Activated naive CD4-positive, alpha-beta T cell treated with Interleukin-2 at 50 U/mL for 16 hours (primary cell): ENCODE measurements around the gene EIF4A3.
"Not testable (repeated sequence)": the region's sequence is repeated elsewhere in the genome, so short reads cannot be mapped to it uniquely, and the experiment has no call there.

Source experiments
- DNase-seq: peaks from one replicate; pipeline ENCODE4 v3.0.0-alpha.2; 2020

The EIF4A3 gene

DNA sequence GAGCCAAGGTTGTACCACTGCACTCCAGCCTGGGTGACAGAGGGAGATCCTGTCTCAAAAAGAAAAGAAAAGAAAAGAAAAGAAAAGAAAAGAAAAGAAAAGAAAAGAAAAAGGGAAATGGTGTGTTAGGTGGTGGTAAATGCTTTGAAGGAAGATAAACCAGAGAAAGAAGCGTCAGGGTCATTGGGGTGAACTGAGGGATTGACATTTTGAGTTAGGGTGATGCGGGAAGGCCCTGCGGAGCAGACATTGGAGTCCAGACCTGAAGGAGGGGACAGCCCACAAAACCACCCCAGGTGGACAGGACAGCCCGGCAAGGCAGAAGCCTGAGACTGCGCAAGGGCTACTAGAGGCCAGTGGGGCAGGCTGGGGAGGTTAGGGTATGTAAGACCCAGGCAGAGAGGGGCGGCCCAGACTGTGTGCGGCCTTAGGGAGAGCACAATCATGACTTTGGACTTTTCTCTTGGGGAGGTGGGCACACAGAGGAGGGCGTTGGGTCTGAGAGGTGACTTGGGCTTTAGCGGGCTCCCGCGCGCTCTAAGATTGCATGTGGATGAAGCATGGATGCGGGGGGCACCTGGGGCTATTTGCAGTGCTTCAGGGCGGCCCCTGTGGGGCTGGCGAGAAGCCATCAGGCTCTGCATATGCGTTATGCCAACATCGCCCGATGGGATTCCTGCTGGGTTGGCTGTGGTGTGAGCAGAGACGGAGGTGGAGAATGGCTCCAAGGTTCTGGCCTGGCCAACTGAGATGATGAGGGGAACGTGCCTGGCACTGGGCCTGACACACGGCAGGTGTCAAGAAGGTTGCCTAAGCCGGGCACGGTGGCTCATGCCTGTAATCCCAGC is 48.9 kb downstream of the EIF4A3 start:
- DNase-seq: no peak

DNA sequence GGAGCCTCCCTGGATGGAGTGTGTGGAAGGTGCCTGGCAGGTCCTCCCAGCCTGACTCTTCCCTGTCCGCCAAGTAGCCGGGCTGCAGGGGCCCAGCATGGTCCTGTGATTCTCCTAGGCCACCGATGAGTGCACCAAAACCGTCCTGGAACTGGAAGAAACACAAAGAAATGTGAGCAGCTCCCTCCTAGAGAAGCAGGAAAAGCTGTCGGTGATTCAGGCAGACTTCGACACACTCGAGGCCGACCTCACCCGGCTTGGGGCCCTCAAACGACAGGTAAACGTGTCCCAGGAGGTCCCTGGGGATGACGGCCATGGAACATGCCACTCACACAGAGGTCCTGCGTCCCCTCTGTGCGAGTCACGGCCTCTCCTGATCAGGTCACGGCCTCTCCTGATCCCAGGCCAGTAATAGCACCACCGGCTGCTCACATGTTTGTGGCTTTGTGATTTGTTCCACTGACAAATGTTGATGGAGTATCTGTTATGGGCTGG is 49.8 kb downstream of the EIF4A3 start:
- no peak for DNase-seq

DNA sequence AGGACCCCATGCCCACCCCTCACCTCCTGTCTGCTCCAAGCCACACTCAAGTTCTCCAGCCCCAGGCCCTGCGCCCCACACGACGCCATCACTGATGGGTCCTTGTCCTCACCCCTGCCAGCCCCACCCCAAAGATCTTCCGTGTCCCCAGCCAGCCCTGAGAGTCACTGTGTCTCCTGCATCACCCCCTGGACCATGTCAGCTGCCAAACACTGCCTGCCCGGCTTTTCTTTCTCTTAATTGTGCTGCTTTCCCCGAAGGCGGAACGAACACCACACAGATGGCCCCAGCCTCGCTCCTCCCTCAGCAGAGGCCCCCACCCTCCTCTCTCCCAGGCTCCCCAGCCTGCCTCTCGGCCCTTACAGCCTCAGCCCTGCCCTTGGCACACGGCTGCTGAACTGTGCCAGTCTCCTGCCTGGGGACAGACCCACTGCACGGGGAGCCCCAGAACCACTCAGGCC is 50.3 kb downstream of the EIF4A3 start:
- no peak for DNase-seq

DNA sequence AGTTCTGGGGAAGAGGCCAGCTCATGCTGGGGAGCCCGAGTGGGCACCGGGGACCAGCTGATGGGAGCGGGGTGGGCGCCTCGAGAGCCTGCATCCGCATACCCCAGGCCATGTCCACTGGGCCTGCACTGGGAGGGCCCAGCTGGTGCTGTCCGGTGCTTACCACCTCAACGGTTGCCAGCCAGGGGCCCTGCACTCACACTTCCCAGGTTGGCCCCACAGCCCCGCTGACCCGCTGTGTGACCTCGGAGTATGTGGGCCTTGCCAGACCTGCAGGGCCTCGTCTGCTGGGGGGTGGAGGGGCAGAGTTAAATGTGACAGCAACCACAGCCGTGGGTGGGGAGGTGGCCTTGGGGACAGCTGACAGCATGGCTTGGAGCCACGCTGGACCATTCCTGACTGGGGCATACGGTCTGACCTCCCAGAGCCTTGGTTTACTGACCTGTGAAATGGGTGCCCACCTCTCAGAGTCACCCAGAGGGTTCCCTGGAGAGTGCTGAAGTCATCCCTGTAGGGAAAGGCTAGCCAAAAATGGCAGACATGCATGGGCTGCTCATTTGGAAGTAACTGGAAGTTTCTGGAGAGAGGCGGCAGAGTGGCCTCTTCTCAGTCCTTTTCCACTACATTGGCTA is 51.0 kb downstream of the EIF4A3 start:
- DNase-seq: no peak

DNA sequence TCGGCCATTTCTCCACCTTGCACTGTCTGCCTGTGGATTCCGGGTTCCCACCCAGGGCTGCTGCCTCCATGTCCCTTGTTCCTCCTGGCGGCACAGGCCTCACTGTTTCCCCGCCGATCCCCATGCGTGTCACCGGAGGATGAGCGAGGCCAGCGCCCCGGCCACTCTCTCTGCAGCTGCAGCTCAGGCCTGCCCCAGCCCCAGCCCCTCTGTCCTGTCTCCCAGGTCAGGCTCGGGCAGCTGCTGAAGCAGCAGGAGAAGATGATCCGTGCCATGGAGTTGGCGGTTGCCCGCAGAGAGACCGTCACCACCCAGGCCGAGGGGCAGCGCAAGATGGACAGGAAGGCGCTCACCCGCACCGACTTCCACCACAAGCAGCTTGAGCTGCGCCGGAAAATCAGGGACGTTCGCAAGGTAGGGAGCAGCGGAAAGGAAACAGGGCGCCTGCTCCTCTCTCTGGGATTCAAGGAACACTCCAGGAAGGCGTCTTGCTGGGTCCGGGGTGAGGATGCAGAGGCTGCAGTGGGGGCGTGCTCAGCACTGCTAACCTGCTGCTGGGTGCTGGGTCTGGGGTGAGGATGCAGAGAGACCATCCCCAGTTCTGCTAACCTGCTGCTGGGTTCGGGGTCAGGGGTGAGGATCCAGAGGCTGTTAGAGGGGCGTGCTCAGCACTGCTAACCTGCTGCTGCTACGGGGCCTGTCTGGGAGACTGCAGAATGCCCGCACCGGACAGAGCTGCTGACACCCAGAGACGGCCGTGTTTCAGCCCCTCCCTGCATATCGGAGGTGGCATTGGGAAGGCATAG is 51.7 kb downstream of the EIF4A3 start:
- DNase-seq: no peak

DNA sequence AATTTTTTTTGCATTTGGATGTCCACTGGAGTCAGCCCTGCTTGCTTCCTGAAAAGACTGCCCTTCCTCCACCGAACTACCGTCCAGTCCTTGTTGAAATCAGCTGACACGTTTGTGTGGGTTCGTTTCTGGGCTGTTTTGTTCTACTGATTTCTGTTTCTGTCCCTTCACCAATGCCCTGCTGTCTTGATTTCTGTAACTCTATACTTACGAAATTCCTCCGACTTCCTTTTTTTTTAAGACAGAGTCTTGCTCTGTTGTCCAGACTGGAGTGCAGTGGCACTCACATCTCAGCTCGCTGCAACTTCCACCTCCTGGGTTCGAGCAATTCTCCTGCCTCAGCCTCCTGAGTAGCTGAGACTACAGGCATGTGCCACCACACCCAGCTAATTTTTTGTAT is 54.0 kb downstream of the EIF4A3 start:
- DNase-seq: no peak

DNA sequence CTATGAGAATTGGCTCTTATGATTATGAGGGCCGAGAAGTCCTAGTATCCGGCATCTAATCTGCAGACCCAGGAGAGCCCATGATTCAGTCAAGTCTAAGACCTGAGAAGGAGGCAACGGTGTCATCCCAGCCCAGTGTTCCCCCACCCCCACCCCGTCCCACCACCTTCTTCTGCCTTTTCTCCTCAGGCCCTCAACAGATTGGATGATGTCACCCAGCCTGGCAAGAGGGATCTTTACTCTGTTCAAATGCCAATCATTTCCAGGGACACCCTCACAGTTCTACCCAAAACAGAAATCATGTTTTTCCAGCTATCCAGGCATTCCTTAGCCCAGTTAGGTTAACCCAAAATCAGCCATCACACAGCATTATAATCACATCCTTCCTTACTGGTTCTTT is 55.6 kb downstream of the EIF4A3 start:
- no peak for DNase-seq

DNA sequence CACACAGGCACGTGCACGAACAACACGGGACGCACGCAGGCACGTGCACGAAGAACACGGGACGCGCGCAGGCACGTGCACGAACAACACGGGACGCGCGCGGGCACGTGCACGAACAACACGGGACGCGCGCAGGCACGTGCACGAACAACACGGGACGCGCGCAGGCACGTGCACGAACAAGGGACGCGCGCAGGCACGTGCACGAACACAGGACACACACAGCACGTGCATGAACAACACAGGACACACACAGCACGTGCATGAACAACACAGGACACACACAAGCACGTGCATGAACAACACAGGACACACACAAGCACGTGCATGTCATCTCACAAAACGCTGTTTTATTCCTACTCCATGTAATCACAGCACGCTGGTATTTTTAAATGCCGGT is 56.8 kb downstream of the EIF4A3 start:
- not testable (repeated sequence) for DNase-seq

DNA sequence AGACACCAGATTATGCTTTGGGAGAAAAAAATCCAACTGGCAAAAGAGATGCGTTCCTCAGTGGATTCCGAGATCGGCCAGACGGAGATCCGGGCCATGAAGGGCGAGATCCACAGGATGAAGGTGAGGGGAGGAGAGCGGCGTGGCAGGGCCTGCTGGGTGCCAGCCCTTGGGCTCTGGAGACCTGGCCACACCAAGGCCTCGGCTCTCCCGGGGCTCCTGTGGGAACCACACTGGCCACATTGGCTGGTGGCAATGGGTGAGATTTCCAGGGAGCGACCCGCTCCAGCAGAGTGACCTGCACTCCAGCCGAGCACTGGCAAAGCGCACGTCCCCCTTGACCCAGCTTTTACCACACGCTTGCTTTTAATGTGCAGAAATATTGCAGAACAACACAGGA is 57.2 kb downstream of the EIF4A3 start:
- no peak for DNase-seq

DNA sequence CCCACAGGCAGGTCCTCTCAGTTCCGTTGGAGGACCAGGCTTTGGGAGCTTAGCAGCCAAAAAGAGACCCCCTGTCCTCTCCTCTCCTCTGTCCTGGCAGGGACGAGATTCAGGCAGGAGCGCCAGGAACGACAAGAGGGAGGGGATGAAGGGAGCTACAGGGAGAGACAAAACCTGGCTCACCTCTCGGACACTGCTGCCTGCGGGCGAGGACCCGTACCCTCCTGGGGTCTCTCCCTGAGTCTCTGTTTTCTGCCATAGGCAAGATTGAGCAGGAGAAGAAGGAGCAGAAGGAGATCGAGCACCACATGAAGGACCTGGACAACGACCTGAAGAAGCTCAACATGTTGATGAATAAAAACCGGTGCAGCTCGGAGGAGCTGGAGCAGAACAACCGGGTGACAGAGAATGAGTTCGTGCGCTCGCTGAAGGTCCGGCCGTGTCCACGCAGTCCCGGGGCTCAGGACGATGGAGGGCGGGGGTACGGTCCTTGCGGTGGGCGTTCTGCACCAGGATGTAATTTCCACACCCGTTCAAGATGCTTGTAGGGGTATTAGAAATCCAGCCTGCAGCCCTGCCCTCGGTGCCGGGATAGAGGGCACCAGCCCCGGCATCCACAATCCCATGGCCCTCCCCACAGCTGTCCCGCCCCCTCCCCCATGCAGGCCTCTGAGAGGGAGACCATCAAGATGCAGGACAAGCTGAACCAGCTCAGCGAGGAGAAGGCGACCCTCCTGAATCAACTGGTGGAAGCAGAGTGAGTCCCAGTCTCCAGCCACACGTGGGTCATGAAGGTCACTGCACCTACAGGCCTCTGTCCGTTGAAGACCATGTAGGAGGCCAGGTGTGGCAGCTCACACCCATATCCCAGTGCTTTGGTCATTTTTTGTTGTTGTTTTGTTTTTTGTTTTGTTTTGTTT is 59.3 kb downstream of the EIF4A3 start:
- no peak for DNase-seq

DNA sequence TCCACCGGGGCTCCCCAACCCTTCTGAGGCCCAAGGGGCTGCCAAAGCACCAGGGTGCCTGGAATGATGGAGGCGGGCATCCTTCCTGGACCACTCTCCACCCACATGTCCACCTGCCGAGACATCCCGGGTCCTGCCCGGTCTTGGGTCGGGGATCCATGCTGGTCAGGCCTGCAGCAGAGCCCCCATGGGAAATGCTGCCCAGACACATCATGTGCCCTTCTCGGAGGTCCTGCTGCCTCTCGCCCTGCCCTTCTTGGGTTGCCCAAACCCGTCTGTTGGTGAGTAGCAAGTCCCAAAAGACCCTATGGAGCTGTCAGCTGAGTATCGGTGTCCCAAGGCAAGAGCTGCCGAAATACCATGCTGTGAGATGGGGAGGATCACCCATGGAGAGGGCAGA is 60.3 kb downstream of the EIF4A3 start:
- DNase-seq: no peak

DNA sequence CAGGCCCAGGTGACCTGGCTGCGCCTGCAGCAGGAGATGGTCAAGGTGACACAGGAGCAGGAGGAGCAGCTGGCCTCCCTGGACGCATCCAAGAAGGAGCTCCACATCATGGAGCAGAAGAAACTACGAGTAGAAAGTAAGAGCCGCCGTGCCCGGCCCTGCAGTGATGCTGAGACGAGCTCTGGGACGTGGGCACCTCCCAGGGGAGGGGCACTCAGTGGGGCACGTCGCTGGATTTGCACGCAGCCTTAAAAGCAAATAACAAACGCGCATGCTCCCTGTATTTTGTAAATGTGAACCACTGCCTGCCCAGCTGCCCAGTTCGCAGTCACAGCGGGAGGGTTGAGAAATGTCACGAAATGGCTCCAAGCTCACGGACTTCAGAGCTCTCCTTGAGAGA is 60.8 kb downstream of the EIF4A3 start:
- DNase-seq: no peak

DNA sequence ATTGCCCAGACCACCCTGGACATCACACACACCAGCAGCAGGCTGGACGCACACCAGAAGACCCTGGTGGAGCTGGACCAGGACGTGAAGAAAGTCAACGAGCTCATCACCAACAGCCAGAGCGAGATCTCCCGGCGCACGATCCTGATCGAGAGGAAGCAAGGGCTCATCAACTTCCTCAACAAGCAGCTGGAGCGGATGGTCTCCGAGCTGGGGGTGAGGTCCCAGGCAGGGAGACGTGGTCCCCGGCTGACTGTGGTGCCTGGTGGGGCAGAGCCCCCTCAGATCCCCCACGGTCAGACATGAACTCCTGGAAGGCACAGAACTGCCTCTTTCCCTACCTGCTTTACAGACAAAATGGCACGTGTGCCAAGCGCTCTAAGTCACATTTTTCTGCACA is 62.2 kb downstream of the EIF4A3 start:
- DNase-seq: no peak
